ENCODE data around the gene TRIP10.

Gene TRIP10

GRCh38 chr19:6712692-6713670 lies 26.5 kb upstream of the TRIP10 start:
- Histone ChIP-seq H3K36me3 (ENCODE audit: insufficient read depth, low read length) (no peaks in the 10 kb centered on the region), H3K4me1 (ENCODE audit: insufficient read depth, low read length, poor library complexity, severe bottlenecking) (no peaks in the 10 kb centered on the region), H4K20me1 (ENCODE audit: insufficient read depth, low read length, poor library complexity, severe bottlenecking) (no peaks in the 10 kb centered on the region), H3K9ac (ENCODE audit: low read depth, low read length, poor library complexity, severe bottlenecking) (no peak overlapping the region), H3K9me3 (ENCODE audit: insufficient read depth, low read depth, low read length) (no peaks in the 10 kb centered on the region), H3K4me3 (ENCODE audit: low read length, poor library complexity, severe bottlenecking) (no peak overlapping the region), H3K27me3 (ENCODE audit: insufficient read depth, low read length, poor library complexity, severe bottlenecking) (no peaks in the 10 kb centered on the region), H3K4me2 (ENCODE audit: low read depth, low read length, poor library complexity, severe bottlenecking) (no peak overlapping the region), H3K9me2 (replicated peaks; ENCODE audit: low read depth, low read length) (no peaks in the 10 kb centered on the region), H3F3A (ENCODE audit: low read depth) (no peaks in the 10 kb centered on the region), H2AFZ (ENCODE audit: low read length) (no peak overlapping the region), H3K79me2 (ENCODE audit: insufficient read depth, low read length) (no peaks in the 10 kb centered on the region)
- TF ChIP-seq CTCF (conservative IDR thresholded peaks at IDR 0.05; ENCODE audit: low read length): no peak
- no peak for TF ChIP-seq EZH2phosphoT487 (IDR thresholded peaks at IDR 0.05; ENCODE audit: borderline replicate concordance)

GRCh38 chr19:6713773-6714692 lies 25.4 kb upstream of the TRIP10 start:
- H3K36me3 ChIP-seq (ENCODE audit: insufficient read depth, low read length): no peaks in the 10 kb centered on the region
- H3K9me3 ChIP-seq (ENCODE audit: insufficient read depth, low read depth, low read length): no peaks in the 10 kb centered on the region
- no peaks in the 10 kb centered on the region for H3K79me2 ChIP-seq (ENCODE audit: insufficient read depth, low read length)
- no peak overlapping the region for H2AFZ ChIP-seq (ENCODE audit: low read length)
- H3K4me1 ChIP-seq (ENCODE audit: insufficient read depth, low read length, poor library complexity, severe bottlenecking): no peaks in the 10 kb centered on the region
- no peaks in the 10 kb centered on the region for H3F3A ChIP-seq (ENCODE audit: low read depth)
- no peak for TF ChIP-seq EZH2phosphoT487 (IDR thresholded peaks at IDR 0.05; ENCODE audit: borderline replicate concordance)
- TF ChIP-seq CTCF (conservative IDR thresholded peaks at IDR 0.05; ENCODE audit: low read length): no peak
- no peaks in the 10 kb centered on the region for H3K9me2 ChIP-seq (replicated peaks; ENCODE audit: low read depth, low read length)
- no peak overlapping the region for H3K4me3 ChIP-seq (ENCODE audit: low read length, poor library complexity, severe bottlenecking)
- no peak overlapping the region for H3K9ac ChIP-seq (ENCODE audit: low read depth, low read length, poor library complexity, severe bottlenecking)
- no peaks in the 10 kb centered on the region for H4K20me1 ChIP-seq (ENCODE audit: insufficient read depth, low read length, poor library complexity, severe bottlenecking)
- no peaks in the 10 kb centered on the region for H3K27me3 ChIP-seq (ENCODE audit: insufficient read depth, low read length, poor library complexity, severe bottlenecking)
- H3K4me2 ChIP-seq (ENCODE audit: low read depth, low read length, poor library complexity, severe bottlenecking): no peak overlapping the region

GRCh38 chr19:6714749-6715555 lies 24.5 kb upstream of the TRIP10 start:
- Histone ChIP-seq H3K9ac (ENCODE audit: low read depth, low read length, poor library complexity, severe bottlenecking) (no peak overlapping the region), H3K9me2 (replicated peaks; ENCODE audit: low read depth, low read length) (no peaks in the 10 kb centered on the region), H3K27me3 (ENCODE audit: insufficient read depth, low read length, poor library complexity, severe bottlenecking) (no peaks in the 10 kb centered on the region), H3K4me1 (ENCODE audit: insufficient read depth, low read length, poor library complexity, severe bottlenecking) (no peaks in the 10 kb centered on the region), H3K9me3 (ENCODE audit: insufficient read depth, low read depth, low read length) (no peaks in the 10 kb centered on the region), H2AFZ (ENCODE audit: low read length) (no peak overlapping the region), H3K4me2 (ENCODE audit: low read depth, low read length, poor library complexity, severe bottlenecking) (no peak overlapping the region), H3K4me3 (ENCODE audit: low read length, poor library complexity, severe bottlenecking) (no peak overlapping the region), H3F3A (ENCODE audit: low read depth) (no peaks in the 10 kb centered on the region), H3K79me2 (ENCODE audit: insufficient read depth, low read length) (no peaks in the 10 kb centered on the region), H4K20me1 (ENCODE audit: insufficient read depth, low read length, poor library complexity, severe bottlenecking) (no peaks in the 10 kb centered on the region), H3K36me3 (ENCODE audit: insufficient read depth, low read length) (no peaks in the 10 kb centered on the region)
- no peak for TF ChIP-seq CTCF (conservative IDR thresholded peaks at IDR 0.05; ENCODE audit: low read length)
- no peak for TF ChIP-seq EZH2phosphoT487 (IDR thresholded peaks at IDR 0.05; ENCODE audit: borderline replicate concordance)
